ENCODE data around the gene NSDHL. TPM values are rescaled to one million over a fixed set of nuclear protein-coding genes. Genes with fewer than 3 reads are reported as not detected.

NSDHL gene
- total and polyA plus RNA-seq, 9 donors = 5.0 to 48.6 (median 12.3) TPM

DNA sequence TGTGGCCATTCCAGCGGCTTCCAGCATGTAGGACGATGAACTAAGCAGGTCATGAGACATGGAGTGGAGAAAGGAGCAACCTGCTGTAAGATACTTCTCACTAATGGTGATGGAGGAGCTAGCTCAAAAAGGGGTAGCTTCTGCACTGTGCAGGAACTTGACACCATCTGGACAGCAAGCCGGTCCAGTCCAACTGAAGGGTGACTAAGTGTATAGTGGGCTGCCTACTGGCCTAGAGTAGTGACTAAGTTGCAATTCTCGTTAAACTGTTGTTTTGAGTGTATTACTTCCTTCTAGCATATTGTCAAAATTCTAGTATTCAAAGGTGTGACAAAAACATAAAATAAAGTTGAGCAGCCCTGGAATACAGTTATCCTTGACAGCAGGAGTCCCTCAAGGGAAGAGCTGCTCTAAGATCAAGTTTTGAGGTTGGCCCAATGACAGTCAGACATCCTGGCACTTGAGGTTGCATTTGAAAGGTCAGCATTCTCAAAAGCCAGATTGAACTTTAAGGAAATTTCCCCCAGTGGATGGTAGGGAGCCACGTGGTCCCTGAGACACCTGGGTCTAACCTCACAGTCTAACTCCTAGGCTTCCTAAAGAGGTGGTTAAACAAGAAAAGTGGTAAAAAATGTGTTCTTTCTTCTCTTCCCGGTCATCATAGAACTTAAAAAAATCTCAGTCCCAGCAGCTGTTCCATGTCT lies 8.3 kb upstream of the NSDHL start:
- intact Hi-C loops (cut with DNase I) = no loop called here
- H3K4me1 ChIP-seq (ENCODE audit: insufficient read depth) = no peaks in the 10 kb centered on the region
- H3K27me3 ChIP-seq = no peaks in the 10 kb centered on the region
- no peak for DNase-seq
- no peak overlapping the region for H3K4me3 ChIP-seq
- TF ChIP-seq POLR2A (IDR thresholded peaks at IDR 0.05) = no peak
- no peak overlapping the region for H3K27ac ChIP-seq
- H3K9me3 ChIP-seq = no peaks in the 10 kb centered on the region
- no peaks in the 10 kb centered on the region for H3K36me3 ChIP-seq
- WGBS, 3 donors = 52 to 58% (median 56%) methylated on average over 6 of the region's 6 CpGs

- intact Hi-C loops (cut with DNase I) = no loop called here
- no peak overlapping the region for H3K4me3 ChIP-seq
- H3K9me3 ChIP-seq = no peaks in the 10 kb centered on the region
- no peak overlapping the region for H3K27ac ChIP-seq
- no peak for TF ChIP-seq POLR2A (IDR thresholded peaks at IDR 0.05)
- no peak for TF ChIP-seq EP300 (IDR thresholded peaks at IDR 0.05)
- TF ChIP-seq CTCF (IDR thresholded peaks at IDR 0.05) = no peak
- H3K4me1 ChIP-seq (ENCODE audit: insufficient read depth) = no peaks in the 10 kb centered on the region
- no peak for DNase-seq
- no peaks in the 10 kb centered on the region for H3K36me3 ChIP-seq
- WGBS, 3 donors = 45 to 66% (median 61%) methylated on average over 6 of the region's 6 CpGs
- H3K27me3 ChIP-seq = no peaks in the 10 kb centered on the region
These were observed 7.2 kb upstream of the NSDHL start for GRCh38 chrX:152823657-152824056.

- H3K27ac ChIP-seq = no peak overlapping the region
- no peak overlapping the region for H3K4me3 ChIP-seq
- TF ChIP-seq POLR2A (IDR thresholded peaks at IDR 0.05) (no peak), CTCF (IDR thresholded peaks at IDR 0.05) (no peak), EP300 (IDR thresholded peaks at IDR 0.05) (no peak)
- H3K4me1 ChIP-seq (ENCODE audit: insufficient read depth) = no peaks in the 10 kb centered on the region
- 44 to 50% (median 49%) methylated on average over 7 of the region's 7 CpGs for WGBS, 3 donors
- DNase-seq = no peak
- H3K9me3 ChIP-seq = no peaks in the 10 kb centered on the region
- no peaks in the 10 kb centered on the region for H3K36me3 ChIP-seq
- intact Hi-C loops (cut with DNase I) = no loop called here
- no peaks in the 10 kb centered on the region for H3K27me3 ChIP-seq
These were observed 6.0 kb upstream of the NSDHL start for GRCh38 chrX:152824841-152825374.

DNA sequence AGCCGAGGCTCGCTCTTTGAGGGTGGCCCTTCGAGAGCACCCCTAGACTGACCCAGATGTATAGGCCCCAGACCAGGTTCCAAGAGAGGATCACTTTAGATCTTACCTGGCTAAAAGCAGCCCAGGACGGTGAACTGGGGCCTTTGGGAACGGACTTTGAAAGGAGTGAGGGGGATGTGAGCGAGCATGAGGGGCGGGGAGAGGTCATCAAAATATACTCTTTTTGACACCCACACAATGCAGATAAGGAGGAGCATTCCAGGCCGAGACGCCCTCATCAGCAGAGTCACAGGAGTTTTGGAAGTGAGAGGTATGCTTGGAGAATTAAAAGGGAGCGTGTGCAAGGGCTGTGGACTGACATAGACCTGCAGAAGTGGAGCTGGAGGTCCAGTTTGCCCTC lies 528 bp downstream of the NSDHL start:
- TF ChIP-seq EP300 (IDR thresholded peaks at IDR 0.05) (no peak), POLR2A (IDR thresholded peaks at IDR 0.05) (no peak), CTCF (IDR thresholded peaks at IDR 0.05) (no peak)

DNA sequence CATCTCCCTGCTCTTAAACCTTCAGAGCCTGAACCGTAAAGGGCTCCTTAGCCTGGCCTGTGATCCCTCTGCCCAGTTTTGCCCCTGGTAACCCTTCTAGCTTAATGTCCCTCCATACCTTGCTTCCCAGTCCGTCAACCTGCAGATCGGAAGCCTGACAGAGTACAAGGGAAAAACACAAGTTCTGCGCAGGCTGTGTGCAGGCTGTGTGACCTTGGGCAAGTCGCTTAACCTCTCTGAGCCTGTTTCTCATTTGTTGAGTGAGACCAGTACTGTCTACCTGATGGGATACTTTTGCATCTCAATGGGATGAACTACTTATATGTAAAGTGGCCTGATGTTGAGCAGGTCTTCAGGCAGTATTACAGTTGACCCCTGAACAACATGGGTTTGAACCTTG lies 1.7 kb downstream of the NSDHL start:
- intact Hi-C loops (cut with DNase I) = no loop called here
- Histone ChIP-seq H3K27me3 (no peaks in the 10 kb centered on the region), H3K36me3 (no peaks in the 10 kb centered on the region), H3K4me1 (ENCODE audit: insufficient read depth) (no peaks in the 10 kb centered on the region), H3K27ac (no peak overlapping the region), H3K9me3 (no peaks in the 10 kb centered on the region), H3K4me3 (no peak overlapping the region)
- TF ChIP-seq POLR2A (IDR thresholded peaks at IDR 0.05) (no peak), CTCF (IDR thresholded peaks at IDR 0.05) (no peak), EP300 (IDR thresholded peaks at IDR 0.05) (no peak)
- WGBS, 3 donors = 86 to 94% (median 86%) methylated on average over 5 of the region's 5 CpGs
- no peak for DNase-seq

More for the DNA sequence above, 528 bp downstream of the NSDHL start:
- no peak for DNase-seq
- H3K4me1 ChIP-seq (ENCODE audit: insufficient read depth) = no peaks in the 10 kb centered on the region
- intact Hi-C loops (cut with DNase I) = no loop called here
- 29 to 37% (median 33%) methylated on average over 10 of the region's 10 CpGs for WGBS, 3 donors
- no peaks in the 10 kb centered on the region for H3K36me3 ChIP-seq
- H3K4me3 ChIP-seq = peak overlapping the region; percentile 57
- no peaks in the 10 kb centered on the region for H3K9me3 ChIP-seq
- peak overlapping the region in 1 of 2 donors; percentile 27 for H3K27ac ChIP-seq
- H3K27me3 ChIP-seq = no peaks in the 10 kb centered on the region

All from ovary (tissue), 9 donors.